Stimulated activated CD4-positive, alpha-beta T cell treated with anti-CD3 and anti-CD28 coated beads, Interleukin-15, amount 100 ng/mL, for 48 hours (primary cell): ENCODE results near the gene EYA2.

Source experiments
- DNase-seq, 2 donors: peaks; one replicate each; pipeline ENCODE4 v3.0.0-alpha.2; 2020; ENCODE audit warnings: low read depth in 2 of 2

Gene EYA2

GRCh38 chr20:47141941-47142773 is 247.5 kb downstream of the EYA2 start:
- DNase-seq: no peak

GRCh38 chr20:47142774-47143170 is 248.1 kb downstream of the EYA2 start:
- DNase-seq: no peak

GRCh38 chr20:47143657-47144056 is 249.0 kb downstream of the EYA2 start:
- DNase-seq: no peak

- DNase-seq: no peak
Observed at GRCh38 chr20:47144463-47144862, 249.8 kb downstream of the EYA2 start.

GRCh38 chr20:47146686-47147085 is 252.0 kb downstream of the EYA2 start:
- DNase-seq: no peak

GRCh38 chr20:47148059-47148458 is 253.4 kb downstream of the EYA2 start:
- no peak for DNase-seq

GRCh38 chr20:47149939-47150338 is 255.3 kb downstream of the EYA2 start:
- no peak for DNase-seq

- no peak for DNase-seq
Observed at GRCh38 chr20:47150403-47151152, 255.9 kb downstream of the EYA2 start.

- no peak for DNase-seq
Observed at GRCh38 chr20:47152068-47152467, 257.4 kb downstream of the EYA2 start.

GRCh38 chr20:47154089-47154488 is 259.4 kb downstream of the EYA2 start:
- no peak for DNase-seq

- no peak for DNase-seq
Observed at GRCh38 chr20:47156301-47157137, 261.9 kb downstream of the EYA2 start.

- no peak for DNase-seq
Observed at GRCh38 chr20:47159166-47159565, 264.5 kb downstream of the EYA2 start.

GRCh38 chr20:47160240-47160639 is 265.6 kb downstream of the EYA2 start:
- no peak for DNase-seq

- DNase-seq: no peak
Observed at GRCh38 chr20:47160992-47161391, 266.3 kb downstream of the EYA2 start.

GRCh38 chr20:47161411-47161810 is 266.8 kb downstream of the EYA2 start:
- DNase-seq: no peak

GRCh38 chr20:47164140-47164539 is 269.5 kb downstream of the EYA2 start:
- DNase-seq: no peak

- no peak for DNase-seq
Observed at GRCh38 chr20:47165376-47165865, 270.8 kb downstream of the EYA2 start.

- DNase-seq: no peak
Observed at GRCh38 chr20:47167846-47168245, 273.2 kb downstream of the EYA2 start.

- DNase-seq: no peak
Observed at GRCh38 chr20:47172579-47172978, 277.9 kb downstream of the EYA2 start.

- DNase-seq: no peak
Observed at GRCh38 chr20:47173596-47174216, 279.1 kb downstream of the EYA2 start.

GRCh38 chr20:47174456-47175243 is 280.0 kb downstream of the EYA2 start:
- no peak for DNase-seq
